ENCODE measurements around the gene GPSM3. TPM values are rescaled to one million over a fixed set of nuclear protein-coding genes. Genes with fewer than 3 reads are reported as not detected.

GPSM3 gene
- total and polyA plus RNA-seq, 2 donors (not counting 1 experiment from before 2014, with no cell fraction given) = 194 to 299 TPM

GRCh38 chr6:32156891-32157290 lies 35.6 kb downstream of the GPSM3 start:
- CTCF ChIA-PET = no interaction called here
- Histone ChIP-seq H3K4me3 (ENCODE audit: control extremely low read depth in 1 of 5, extremely low read depth in 1 of 5, insufficient read depth in 1 of 5, low read depth in 2 of 5, low read length in 4 of 5) (no peak overlapping the region), H3K36me3 (replicated peaks in 1 of 2; ENCODE audit: control extremely low read depth in 1 of 2, control insufficient read depth in 1 of 2, extremely low read depth in 1 of 2, insufficient read depth in 2 of 2, low read length in 1 of 2) (no peaks in the 10 kb centered on the region), H3K9me3 (ENCODE audit: control extremely low read depth in 1 of 3, control insufficient read depth in 2 of 3, insufficient read depth in 1 of 3, low read length in 2 of 3) (no peaks in the 10 kb centered on the region), H4K20me1 (ENCODE audit: control insufficient read depth, insufficient read depth, low read length, poor library complexity, severe bottlenecking) (no peaks in the 10 kb centered on the region), H3K4me1 (ENCODE audit: control insufficient read depth in 2 of 2, insufficient read depth in 2 of 2, low read length in 2 of 2) (peaks cover 17 to 27% of the 10 kb centered on the region in 2 donors), H3K27me3 (replicated peaks in 1 of 4; ENCODE audit: control extremely low read depth in 1 of 4, control insufficient read depth in 3 of 4, insufficient read depth in 4 of 4, low read length in 3 of 4) (peaks cover 0 to 26% (median 5%) of the 10 kb centered on the region in 4 experiments), H3K27ac (ENCODE audit: low read length in 2 of 2) (no peak overlapping the region), H2AFZ (ENCODE audit: insufficient read depth, low read depth, low read length, poor library complexity, severe bottlenecking) (no peak overlapping the region), H3K79me2 (ENCODE audit: control insufficient read depth, insufficient read depth, low read length) (no peaks in the 10 kb centered on the region), H3K9ac (ENCODE audit: low read length) (no peak overlapping the region), H3K4me2 (replicated peaks; ENCODE audit: low read depth, low read length, poor library complexity, severe bottlenecking) (no peak overlapping the region)
- Mint-ChIP-seq H3K4me3 (no peak overlapping the region), H3K27ac (no peak overlapping the region), H3K9me3 (ENCODE audit: insufficient read depth) (no peaks in the 10 kb centered on the region), H3K27me3 (peaks cover 14% of the 10 kb centered on the region), H3K4me1 (peaks cover 30% of the 10 kb centered on the region)
- 93% methylated on average over 4 of the region's 9 CpGs for WGBS (ENCODE audit: insufficient coverage)
- DNase-seq (no peak), ATAC-seq (ENCODE audit: low read depth) (no peak)
- intact Hi-C loops (cut with micrococcal nuclease) = loop anchor here (10.0 kb wide), 1 partner anchor 112 kb away; no protein-coding TSS in a partner anchor
- TF ChIP-seq CTCF (IDR thresholded peaks at IDR 0.05) (no peak), EZH2 (IDR thresholded peaks at IDR 0.05; ENCODE audit: borderline replicate concordance, insufficient read depth, low read depth, low read length, poor library complexity, severe bottlenecking) (no peak)
- POLR2A ChIA-PET = no interaction called here

GRCh38 chr6:32154514-32155161 lies 37.8 kb downstream of the GPSM3 start:
- H3K4me1 Mint-ChIP-seq = peaks cover 44% of the 10 kb centered on the region

More at GRCh38 chr6:32154514-32155161, 37.8 kb downstream of the GPSM3 start:
- no peaks in the 10 kb centered on the region for H3K36me3 ChIP-seq (replicated peaks in 1 of 2; ENCODE audit: control extremely low read depth in 1 of 2, control insufficient read depth in 1 of 2, extremely low read depth in 1 of 2, insufficient read depth in 2 of 2, low read length in 1 of 2)
- peaks cover 0 to 46% (median 15%) of the 10 kb centered on the region in 4 experiments for H3K27me3 ChIP-seq (replicated peaks in 1 of 4; ENCODE audit: control extremely low read depth in 1 of 4, control insufficient read depth in 3 of 4, insufficient read depth in 4 of 4, low read length in 3 of 4)
- peak overlapping the region; percentile 58 for H3K27ac Mint-ChIP-seq
- H3K9ac ChIP-seq (ENCODE audit: low read length) = peak overlapping the region; percentile 69
- peak overlapping the region; percentile 89 for H3K4me2 ChIP-seq (replicated peaks; ENCODE audit: low read depth, low read length, poor library complexity, severe bottlenecking)
- peak overlapping the region; percentile 99 for H3K4me3 Mint-ChIP-seq
- POLR2A ChIA-PET = interaction anchor here (1.0 to 1.3 kb wide), 2 partner anchors 23 to 35 kb away, joined by 3 to 6 read pairs; partner anchors contain the start of gene PBX2
- intact Hi-C loops (cut with micrococcal nuclease) = loop anchor here (1.0 to 10.0 kb wide), 7 partner anchors 24 to 608 kb away; partner anchors contain the start of genes ATP6V1G2, FKBPL, NFKBIL1 and RNF5
- H3K27me3 Mint-ChIP-seq = peaks cover 30% of the 10 kb centered on the region
- WGBS (ENCODE audit: insufficient coverage) = 2% methylated on average over 23 of the region's 34 CpGs
- H3K79me2 ChIP-seq (ENCODE audit: control insufficient read depth, insufficient read depth, low read length) = no peaks in the 10 kb centered on the region
- H3K27ac ChIP-seq (ENCODE audit: low read length in 2 of 2) = no peak overlapping the region
- H4K20me1 ChIP-seq (ENCODE audit: control insufficient read depth, insufficient read depth, low read length, poor library complexity, severe bottlenecking) = no peaks in the 10 kb centered on the region
- peak overlapping the region; percentile 81 for H2AFZ ChIP-seq (ENCODE audit: insufficient read depth, low read depth, low read length, poor library complexity, severe bottlenecking)
- TF ChIP-seq EZH2 (IDR thresholded peaks at IDR 0.05; ENCODE audit: borderline replicate concordance, insufficient read depth, low read depth, low read length, poor library complexity, severe bottlenecking) (no peak), CTCF (IDR thresholded peaks at IDR 0.05) (peak; percentile 64)
- H3K4me1 ChIP-seq (ENCODE audit: control insufficient read depth in 2 of 2, insufficient read depth in 2 of 2, low read length in 2 of 2) = peaks cover 19 to 27% of the 10 kb centered on the region in 2 donors
- peaks cover 0 to 4% (median 0%) of the 10 kb centered on the region in 3 donors for H3K9me3 ChIP-seq (ENCODE audit: control extremely low read depth in 1 of 3, control insufficient read depth in 2 of 3, insufficient read depth in 1 of 3, low read length in 2 of 3)
- no peaks in the 10 kb centered on the region for H3K9me3 Mint-ChIP-seq (ENCODE audit: insufficient read depth)
- ATAC-seq (ENCODE audit: low read depth) (peak; percentile 87), DNase-seq (peak; percentile 86)
- H3K4me3 ChIP-seq (ENCODE audit: control extremely low read depth in 1 of 5, extremely low read depth in 1 of 5, insufficient read depth in 1 of 5, low read depth in 2 of 5, low read length in 4 of 5) = peak overlapping the region; percentile 59 to 75 (median 68)
- CTCF ChIA-PET = interaction anchor here (0.6 to 1.3 kb wide), 10 partner anchors 21 to 713 kb away, joined by 3 to 11 read pairs (median 4); partner anchors contain the start of genes AGPAT1, FKBPL and GPSM3

All from B cell (primary cell).